A172 (cell line): ENCODE results near the gene SYTL5. TPM values are rescaled to one million over a fixed set of nuclear protein-coding genes. Genes with fewer than 3 reads are reported as not detected.

Source experiments
- DNase-seq: peaks from one replicate; pipeline ENCODE4 v3.0.0-alpha.2; 2015; ENCODE audit warnings: low spot score
- total RNA-seq: library from RNA; depleted of rRNA; stranded (reverse); fragments of >200 nt; shearing (Covaris generic); gene quantifications from 2 replicates; pipeline ENCODE4 v1.2.3, GENCODE V29; 2014; rRNA removed

SYTL5 gene
- total RNA-seq, 1 experiment from 2014 or later, result 8.1 TPM

DNA sequence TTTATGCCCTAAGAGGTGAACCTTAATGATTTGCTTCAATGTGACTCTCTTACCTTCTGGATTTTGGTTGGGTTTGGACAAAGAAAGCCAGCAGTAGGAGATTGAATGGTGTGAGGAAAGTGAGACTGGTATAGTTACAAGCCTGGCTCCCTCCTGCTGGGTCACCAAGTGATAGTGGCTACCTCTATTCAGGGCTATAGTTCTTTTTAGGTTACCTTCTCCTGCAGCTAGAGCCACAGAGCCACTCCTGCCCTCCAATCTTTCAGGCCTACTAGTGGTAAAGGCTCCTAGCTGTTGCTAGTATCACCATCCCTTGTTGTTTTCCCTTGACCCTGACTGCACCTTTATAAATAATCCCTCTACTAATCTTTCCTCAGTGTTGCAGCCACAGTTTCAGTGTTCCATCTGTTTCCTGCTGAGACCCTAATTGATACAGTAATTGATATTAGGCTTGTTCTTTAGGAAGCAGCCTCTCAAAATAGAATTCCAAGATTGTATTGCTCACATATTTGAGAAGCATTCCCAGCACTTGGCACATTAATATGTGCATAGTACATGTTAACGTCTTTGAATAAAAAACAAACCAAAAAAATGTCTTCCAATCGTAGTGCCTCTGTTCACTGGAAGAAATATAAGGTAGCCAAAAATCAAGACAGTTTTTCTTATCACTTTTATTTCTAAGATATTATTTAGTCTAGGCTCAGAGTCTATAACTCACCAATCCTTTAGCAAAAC is 132.0 kb downstream of the SYTL5 start:
- no peak for DNase-seq

GRCh38 chrX:38138900-38139299 is 132.5 kb downstream of the SYTL5 start:
- no peak for DNase-seq

GRCh38 chrX:38142610-38143009 is 136.3 kb downstream of the SYTL5 start:
- DNase-seq, result no peak

DNA sequence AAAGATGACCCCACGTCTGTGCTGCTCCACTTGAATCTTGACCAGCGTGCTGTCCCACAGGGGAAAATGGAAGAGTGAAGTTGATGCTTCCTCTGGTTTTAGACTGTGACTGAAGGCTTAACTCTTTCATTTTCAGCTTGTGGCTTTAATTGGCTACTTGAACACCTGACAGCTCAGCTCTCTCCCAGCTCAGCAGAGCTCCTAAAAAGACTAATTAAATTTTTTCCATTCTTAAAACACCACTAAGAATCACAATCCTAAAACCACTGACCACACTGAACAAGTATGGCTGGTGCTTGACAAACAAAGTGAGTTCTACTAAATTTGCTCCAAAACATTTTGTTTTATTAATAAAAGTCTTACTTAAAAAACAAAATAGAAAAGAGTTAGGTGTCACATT is 142.7 kb downstream of the SYTL5 start:
- DNase-seq, result no peak

- DNase-seq, result no peak
Observed at GRCh38 chrX:38150993-38151392, 144.6 kb downstream of the SYTL5 start.

GRCh38 chrX:38151441-38151840 is 145.1 kb downstream of the SYTL5 start:
- DNase-seq, result peak; percentile 16

GRCh38 chrX:38154340-38154739 is 148.0 kb downstream of the SYTL5 start:
- no peak for DNase-seq

- DNase-seq, result no peak
Observed at GRCh38 chrX:38154818-38155217, 148.5 kb downstream of the SYTL5 start.

GRCh38 chrX:38156838-38157237 is 150.5 kb downstream of the SYTL5 start:
- DNase-seq, result no peak

GRCh38 chrX:38163193-38163592 is 156.8 kb downstream of the SYTL5 start:
- DNase-seq, result no peak

- no peak for DNase-seq
Observed at GRCh38 chrX:38165023-38165422, 158.7 kb downstream of the SYTL5 start.

DNA sequence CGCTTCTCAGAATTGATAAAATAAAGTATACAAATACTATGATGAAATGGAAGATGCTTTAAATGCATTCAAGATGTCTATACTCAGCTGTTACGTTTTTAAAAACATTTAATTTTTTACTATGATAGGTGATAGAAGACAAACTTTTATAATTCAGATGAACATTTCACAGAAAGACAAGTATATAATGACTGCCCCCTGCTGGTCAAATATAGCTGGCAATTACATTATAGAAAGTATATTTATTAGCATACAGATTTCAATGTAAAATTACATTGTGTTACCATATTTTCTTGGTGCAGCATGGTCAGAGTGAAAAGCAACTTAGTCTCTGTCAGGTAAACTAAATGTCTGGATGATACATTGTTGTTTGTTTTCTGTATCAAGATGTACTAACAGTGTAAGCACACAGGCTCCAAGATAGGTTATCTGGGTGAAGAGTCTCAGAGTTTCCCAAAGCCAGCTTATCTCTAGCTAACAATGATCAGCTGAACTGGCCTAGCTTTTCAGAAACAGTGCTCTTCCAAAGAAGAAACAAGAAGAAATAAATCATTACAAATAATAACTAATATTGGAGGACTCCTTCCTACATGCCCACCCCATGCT is 160.2 kb downstream of the SYTL5 start:
- peak; percentile 31 for DNase-seq

DNA sequence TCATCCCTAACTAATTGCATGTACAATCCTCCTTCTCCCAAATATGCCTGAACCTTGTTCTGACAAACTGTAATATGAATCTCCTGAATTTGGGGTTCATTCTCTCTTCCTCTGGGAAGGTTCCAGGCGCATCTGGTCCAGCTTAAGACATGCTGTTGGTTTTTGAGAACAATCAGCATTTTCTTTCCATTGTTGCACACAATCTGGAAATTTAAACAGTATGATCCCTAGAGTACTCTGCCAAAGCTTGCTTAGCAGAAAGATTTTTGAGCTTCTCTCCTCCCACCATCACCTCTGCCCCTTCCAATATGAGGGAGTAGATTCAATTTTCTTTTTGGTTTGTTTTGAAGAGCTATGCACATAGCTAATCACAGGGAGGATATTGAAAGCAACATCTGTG is 164.2 kb downstream of the SYTL5 start:
- DNase-seq, result no peak

- no peak for DNase-seq
Observed at GRCh38 chrX:38172596-38172995, 166.2 kb downstream of the SYTL5 start.

DNA sequence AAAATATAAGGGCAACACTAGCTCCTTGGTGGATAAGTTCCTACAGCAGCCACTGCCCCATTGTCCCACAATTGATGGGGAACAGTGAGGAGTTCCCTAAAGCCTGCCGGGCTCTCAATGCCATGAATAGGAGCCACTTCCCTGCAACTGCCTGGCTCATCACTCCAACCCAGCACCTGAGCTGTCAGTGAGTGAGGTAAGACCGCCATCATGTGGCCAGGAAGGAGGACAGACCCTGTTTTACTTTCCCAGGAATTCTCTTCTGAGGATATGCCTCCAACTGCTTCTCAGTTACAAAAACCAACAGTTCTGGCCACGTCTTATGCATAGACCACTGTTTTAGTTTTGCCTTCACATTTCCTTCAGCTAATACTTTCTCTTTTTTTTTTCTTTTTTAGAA is 168.8 kb downstream of the SYTL5 start:
- DNase-seq, result peak; percentile 37

DNA sequence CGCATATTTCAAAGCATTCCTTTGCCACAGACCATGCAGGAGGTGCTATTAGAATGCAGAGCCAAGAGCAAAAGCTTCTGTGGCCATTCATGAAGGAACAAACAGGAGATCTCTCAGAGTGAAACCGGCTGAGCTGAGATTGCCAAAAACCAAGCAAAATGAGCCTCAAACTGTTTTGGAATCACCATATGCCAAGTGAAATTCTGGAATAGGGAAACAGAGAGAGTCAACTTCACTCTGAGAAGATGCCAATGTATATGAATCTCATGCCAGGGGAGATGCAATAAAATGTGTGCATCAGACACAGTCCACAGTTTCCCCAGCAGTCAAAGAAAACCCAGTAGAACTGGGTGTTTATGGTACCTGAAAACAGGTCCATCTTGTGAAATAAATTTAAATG is 172.0 kb downstream of the SYTL5 start:
- DNase-seq, result no peak

Other genes with a start within 250 kb of the SYTL5 start
- gene CYBB, start 226.5 kb upstream of the SYTL5 start, total RNA-seq, result 0.19 TPM in 1 of 2 replicates, not detected in the other
- gene DYNLT3, start 159.0 kb upstream of the SYTL5 start, total RNA-seq, result 71.1 and 84.9 TPM in 2 replicates
- gene SRPX, start 214.3 kb downstream of the SYTL5 start, total RNA-seq, result 63.8 and 71.2 TPM in 2 replicates